SU-DHL-6 (cell line): Measurements from ENCODE around the gene NSD1.

Source experiments
- H2AFZ ChIP-seq: fragments of 200-600 bp; sonication (generic); 2 replicates; pipeline ENCODE4 v1.6.1; 2014; ENCODE audit warnings: low read depth, mild to moderate bottlenecking, moderate library complexity, mixed read lengths, antibody characterized with exemption, low read length; ENCODE audit not compliant: severe bottlenecking
- H3F3A ChIP-seq: fragments of 200-600 bp; shearing (Covaris generic); 2 replicates; pipeline ENCODE4 v1.6.0; 2016; ENCODE audit warnings: antibody characterized with exemption, mild to moderate bottlenecking; ENCODE audit not compliant: insufficient read depth
- H3K27ac ChIP-seq: fragments of 200-600 bp; sonication (generic); 2 replicates; pipeline ENCODE4 v1.5.1; 2016; ENCODE audit warnings: low read depth, mild to moderate bottlenecking, low read length, moderate library complexity, mixed read lengths
- H3K27me3 ChIP-seq: fragments of 200-600 bp; sonication (generic), shearing (Covaris generic); 2 replicates; pipeline ENCODE4 v1.6.0; 2014; ENCODE audit warnings: mild to moderate bottlenecking, low read length
- H3K36me3 ChIP-seq: fragments of 200-600 bp; sonication (generic); 2 replicates; pipeline ENCODE4 v1.6.1; 2014; ENCODE audit warnings: mild to moderate bottlenecking, low read length, mixed read lengths
- H3K4me2 ChIP-seq: fragments of 300-600, 200-600 bp; shearing (Covaris generic), sonication (generic); 2 replicates; pipeline ENCODE4 v1.6.0; 2014; ENCODE audit warnings: low read length, low read depth, mild to moderate bottlenecking; ENCODE audit not compliant: poor library complexity, severe bottlenecking
- H3K4me3 ChIP-seq: fragments of 200-600 bp; sonication (generic); 2 replicates; pipeline ENCODE4 v1.5.1; 2014; ENCODE audit warnings: antibody characterized with exemption, low read length, mild to moderate bottlenecking, mixed read lengths; ENCODE audit not compliant: insufficient read depth, poor library complexity, severe bottlenecking
- H3K79me2 ChIP-seq: fragments of 200-600 bp; sonication (generic); 2 replicates; pipeline ENCODE4 v1.6.1; 2014; ENCODE audit warnings: mild to moderate bottlenecking, low read length, moderate library complexity; ENCODE audit not compliant: insufficient read depth
- H3K9ac ChIP-seq: fragments of 200-600 bp; sonication (generic); 2 replicates; pipeline ENCODE4 v1.7.0; 2014; ENCODE audit warnings: mild to moderate bottlenecking, low read length
- H3K9me2 ChIP-seq: fragments of 200-600 bp; sonication (generic); replicated peaks from 2 replicates; pipeline ENCODE4 v1.6.1; 2014; ENCODE audit warnings: low read length; ENCODE audit not compliant: insufficient read depth
- H3K9me3 ChIP-seq: fragments of 200-600 bp; sonication (generic); 2 replicates; pipeline ENCODE4 v1.6.1; 2014; ENCODE audit warnings: low read length, mixed read lengths; ENCODE audit not compliant: insufficient read depth
- H4K20me1 ChIP-seq: fragments of 200-600 bp; sonication (generic); 2 replicates; pipeline ENCODE4 v1.6.1; 2014; ENCODE audit warnings: low read depth, mild to moderate bottlenecking, antibody characterized with exemption, low read length, moderate library complexity, mixed read lengths
- EZH2phosphoT487 ChIP-seq: fragments of 200-600 bp; sonication (generic), shearing (Covaris generic); conservative IDR thresholded peaks from 2 replicates; pipeline ENCODE4 v1.6.1; 2018; ENCODE audit warnings: mild to moderate bottlenecking, antibody characterized with exemption, low read length, moderate library complexity, mixed read lengths
- TF ChIP-seq, protein P1 (sequence below): fragments of 200-600 bp; sonication (generic); IDR thresholded peaks from one replicate; pipeline ENCODE4 v1.5.1; 2017; ENCODE audit warnings: antibody characterized with exemption, mild to moderate bottlenecking, low read length, moderate library complexity; ENCODE audit not compliant: insufficient read depth, poor library complexity, severe bottlenecking

NSD1 gene

DNA sequence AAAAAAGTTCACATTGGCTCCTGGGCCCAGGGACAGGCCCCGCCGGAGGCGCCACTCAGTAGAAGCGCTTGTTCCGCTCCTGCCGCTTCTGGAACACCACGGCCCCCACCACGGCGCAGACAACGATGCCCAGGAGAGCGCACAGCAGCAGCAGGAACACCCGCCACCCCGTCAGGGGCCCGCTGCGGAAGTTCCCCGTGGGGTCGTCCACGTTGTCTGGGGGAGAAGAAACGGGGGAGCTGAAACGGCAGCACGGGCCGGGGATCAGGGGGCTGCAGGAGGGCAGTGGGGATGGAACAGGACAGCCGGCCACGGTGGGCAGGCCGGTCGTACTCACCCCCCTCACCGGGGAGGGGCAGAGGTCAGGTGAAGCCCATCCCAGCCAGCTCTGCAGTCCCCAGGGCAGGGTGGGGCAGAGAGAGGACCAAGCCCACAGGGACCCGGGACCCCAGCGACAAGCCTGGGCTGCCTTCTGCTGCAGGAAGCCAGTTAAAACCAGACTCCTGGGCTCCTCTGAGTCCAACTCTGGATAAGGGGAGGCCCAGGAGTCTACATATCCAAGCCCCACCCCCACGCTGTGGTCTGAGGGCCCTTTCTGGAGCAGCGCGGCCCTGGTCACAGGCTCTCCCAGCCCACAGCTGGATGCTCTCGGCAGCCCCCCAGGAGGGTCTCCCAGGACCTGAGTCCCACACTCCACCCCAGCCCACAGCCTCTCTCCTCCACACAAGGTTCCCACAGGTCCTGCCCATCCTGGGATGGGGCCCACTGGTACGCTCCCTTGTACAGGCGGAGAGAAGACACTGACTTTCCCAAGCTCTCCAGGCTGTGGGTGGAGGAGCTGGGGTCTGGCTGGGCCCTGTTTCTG is 198.7 kb downstream of the NSD1 start:
- Histone ChIP-seq H3K4me3 (no peak overlapping the region), H3F3A (no peaks in the 10 kb centered on the region), H3K9me3 (no peaks in the 10 kb centered on the region), H3K36me3 (0 out of 2 replicates have a peak, but pooled peaks cover 7% of the 10 kb centered on the region), H4K20me1 (no peaks in the 10 kb centered on the region), H3K27ac (no peak overlapping the region), H3K9me2 (no peaks in the 10 kb centered on the region), H3K27me3 (no peaks in the 10 kb centered on the region), H3K79me2 (no peaks in the 10 kb centered on the region), H3K4me2 (no peak overlapping the region), H3K9ac (no peak overlapping the region), H2AFZ (no peak overlapping the region)
- TF ChIP-seq EZH2phosphoT487, result no peak
- TF ChIP-seq, protein P1, sequence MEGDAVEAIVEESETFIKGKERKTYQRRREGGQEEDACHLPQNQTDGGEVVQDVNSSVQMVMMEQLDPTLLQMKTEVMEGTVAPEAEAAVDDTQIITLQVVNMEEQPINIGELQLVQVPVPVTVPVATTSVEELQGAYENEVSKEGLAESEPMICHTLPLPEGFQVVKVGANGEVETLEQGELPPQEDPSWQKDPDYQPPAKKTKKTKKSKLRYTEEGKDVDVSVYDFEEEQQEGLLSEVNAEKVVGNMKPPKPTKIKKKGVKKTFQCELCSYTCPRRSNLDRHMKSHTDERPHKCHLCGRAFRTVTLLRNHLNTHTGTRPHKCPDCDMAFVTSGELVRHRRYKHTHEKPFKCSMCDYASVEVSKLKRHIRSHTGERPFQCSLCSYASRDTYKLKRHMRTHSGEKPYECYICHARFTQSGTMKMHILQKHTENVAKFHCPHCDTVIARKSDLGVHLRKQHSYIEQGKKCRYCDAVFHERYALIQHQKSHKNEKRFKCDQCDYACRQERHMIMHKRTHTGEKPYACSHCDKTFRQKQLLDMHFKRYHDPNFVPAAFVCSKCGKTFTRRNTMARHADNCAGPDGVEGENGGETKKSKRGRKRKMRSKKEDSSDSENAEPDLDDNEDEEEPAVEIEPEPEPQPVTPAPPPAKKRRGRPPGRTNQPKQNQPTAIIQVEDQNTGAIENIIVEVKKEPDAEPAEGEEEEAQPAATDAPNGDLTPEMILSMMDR, result no peak

DNA sequence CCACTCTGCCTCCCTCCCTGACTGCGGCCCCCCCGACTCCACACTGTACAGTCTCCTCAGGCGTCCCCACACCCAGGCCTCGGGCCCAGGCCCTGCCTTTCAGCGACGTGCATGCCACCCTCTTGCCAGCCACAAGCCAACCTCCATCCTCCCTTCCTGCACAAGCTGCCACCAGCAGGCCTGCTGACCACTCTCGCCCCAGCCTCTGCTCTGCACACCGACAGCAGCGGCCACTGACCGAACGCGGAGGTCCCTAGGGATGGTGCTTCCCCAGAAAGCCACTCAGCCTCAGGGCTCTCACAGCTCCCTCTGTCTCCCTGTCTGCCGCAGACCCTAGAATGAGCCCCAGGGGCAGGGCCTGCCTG is 199.3 kb downstream of the NSD1 start:
- Histone ChIP-seq H2AFZ (no peak overlapping the region), H3F3A (no peaks in the 10 kb centered on the region), H3K27me3 (no peaks in the 10 kb centered on the region), H4K20me1 (no peaks in the 10 kb centered on the region), H3K9ac (no peak overlapping the region), H3K4me2 (no peak overlapping the region), H3K4me3 (no peak overlapping the region), H3K9me2 (no peaks in the 10 kb centered on the region), H3K27ac (no peak overlapping the region), H3K36me3 (0 out of 2 replicates have a peak, but pooled peaks cover 7% of the 10 kb centered on the region), H3K9me3 (no peaks in the 10 kb centered on the region), H3K79me2 (no peaks in the 10 kb centered on the region)
- TF ChIP-seq, protein P1, result no peak

GRCh38 chr5:177333420-177334154 is 200.0 kb downstream of the NSD1 start:
- no peaks in the 10 kb centered on the region for H3K9me2 ChIP-seq
- 0 out of 2 replicates have a peak, but pooled peaks cover 7% of the 10 kb centered on the region for H3K36me3 ChIP-seq
- no peaks in the 10 kb centered on the region for H3F3A ChIP-seq
- H3K79me2 ChIP-seq, result no peaks in the 10 kb centered on the region
- no peaks in the 10 kb centered on the region for H3K27me3 ChIP-seq
- no peak overlapping the region for H3K4me3 ChIP-seq
- H3K4me2 ChIP-seq, result no peak overlapping the region
- no peak overlapping the region for H3K27ac ChIP-seq
- no peak overlapping the region for H3K9ac ChIP-seq
- H2AFZ ChIP-seq, result no peak overlapping the region
- TF ChIP-seq EZH2phosphoT487, result no peak
- TF ChIP-seq, protein P1, result no peak
- no peaks in the 10 kb centered on the region for H4K20me1 ChIP-seq
- no peaks in the 10 kb centered on the region for H3K9me3 ChIP-seq
